ENCODE data around the gene GRM2. TPM values are rescaled to one million over a fixed set of nuclear protein-coding genes. Genes with fewer than 3 reads are reported as not detected.

GRM2 gene
- 1 to 10 TPM in 1 of 2 donors, under 1 TPM in 1; 0.90 to 1.0 TPM for total RNA-seq

DNA sequence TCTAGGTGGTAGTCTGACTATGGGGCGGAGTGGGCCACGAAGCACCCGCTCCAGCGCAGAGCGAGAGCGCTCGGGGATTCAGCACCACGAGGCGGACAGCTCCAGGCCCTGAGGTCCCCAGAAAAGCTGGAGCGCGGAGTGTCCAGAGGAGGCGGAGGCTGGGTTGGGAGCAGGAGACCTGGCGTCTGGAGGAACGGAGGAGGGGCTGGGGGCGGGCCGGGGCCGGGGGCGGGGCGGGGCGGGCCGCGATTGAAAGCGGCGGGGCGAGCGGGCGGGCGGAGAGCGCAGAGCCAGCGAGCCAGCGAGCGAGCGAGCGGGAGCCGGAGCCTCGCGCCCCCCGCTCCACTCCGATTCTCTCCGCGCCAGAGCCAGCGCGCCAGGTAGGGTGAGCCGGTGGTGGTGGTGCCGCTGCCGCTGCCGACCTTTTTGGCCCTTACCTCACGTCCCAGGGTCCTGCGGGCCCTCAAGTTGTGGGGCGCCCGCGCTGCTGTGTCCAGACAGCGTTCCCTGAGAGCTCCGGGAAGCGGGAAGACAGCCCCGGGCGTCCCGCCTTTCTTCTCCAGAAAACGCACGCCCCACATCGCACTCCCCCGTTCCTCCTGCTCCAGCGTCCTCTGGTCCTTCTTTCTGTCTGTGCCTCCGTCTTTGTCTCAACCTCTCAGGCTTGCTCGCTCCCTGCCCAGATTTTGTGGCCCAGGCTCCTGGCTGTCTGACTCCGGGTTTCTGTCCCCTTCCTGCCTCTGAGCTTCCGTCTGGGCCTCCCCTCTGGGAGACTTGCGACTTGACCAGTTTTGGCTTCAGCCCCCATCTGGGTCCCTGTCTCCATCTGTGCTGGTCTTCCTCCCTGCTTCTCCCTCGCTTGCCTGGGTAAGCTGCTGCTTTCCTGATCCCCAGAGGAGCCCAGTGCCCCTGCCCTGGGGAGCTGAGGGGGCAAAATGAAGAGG is at the start of gene GRM2:
GRM2 (plus strand) TSS at position 281 of the 944 bp plus-strand sequence. CDS start 1,916 bp downstream, outside the sequence.
- no peak for ATAC-seq
- no peaks in the 10 kb centered on the region for H3K27me3 Mint-ChIP-seq
- H3K9me3 Mint-ChIP-seq: no peaks in the 10 kb centered on the region
- no peak within 1 kb of the TSS for H3K4me3 Mint-ChIP-seq
- no peak within 1 kb of the TSS for H3K27ac Mint-ChIP-seq
- peak; percentile 55 for DNase-seq (ENCODE audit: low spot score)
- H3K4me1 Mint-ChIP-seq (ENCODE audit: low read depth in 2 of 2): peaks cover 6 to 25% of the 10 kb centered on the region in 2 donors
- H3K36me3 Mint-ChIP-seq: no peaks in the 10 kb centered on the region

- no peaks in the 10 kb centered on the region for H3K4me1 Mint-ChIP-seq (ENCODE audit: low read depth in 2 of 2)
- H3K9me3 Mint-ChIP-seq: no peaks in the 10 kb centered on the region
- ATAC-seq: no peak
- H3K36me3 Mint-ChIP-seq: peaks cover 36% of the 10 kb centered on the region
- H3K27me3 Mint-ChIP-seq: no peaks in the 10 kb centered on the region
- no peak overlapping the region for H3K27ac Mint-ChIP-seq
- DNase-seq (ENCODE audit: low spot score): no peak
- H3K4me3 Mint-ChIP-seq: no peak overlapping the region
Observed at GRCh38 chr3:51657234-51657633, 49.6 kb upstream of the GRM2 start.

DNA sequence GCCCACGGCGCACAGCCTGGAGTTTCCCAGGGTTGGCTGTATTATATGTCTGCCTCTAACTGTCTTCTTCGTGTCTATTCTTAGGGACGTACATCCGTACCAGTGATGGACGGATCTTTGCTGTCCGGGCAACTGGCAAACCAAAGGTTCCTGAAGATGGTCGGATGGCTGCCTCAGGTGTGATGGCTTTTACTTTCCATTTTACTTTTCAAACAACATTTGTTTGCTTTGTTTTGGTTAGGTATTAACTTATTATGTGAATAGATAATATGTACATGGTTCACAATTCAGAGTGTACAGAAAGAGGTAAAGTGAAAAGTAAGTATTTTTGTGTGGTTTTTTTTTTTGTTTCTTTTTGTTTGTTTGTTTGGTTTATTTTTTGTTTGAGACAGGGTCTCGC is 46.9 kb upstream of the GRM2 start:
- Mint-ChIP-seq H3K27me3 (no peaks in the 10 kb centered on the region), H3K4me1 (ENCODE audit: low read depth in 2 of 2) (no peaks in the 10 kb centered on the region), H3K27ac (no peak overlapping the region), H3K4me3 (no peak overlapping the region), H3K36me3 (peaks cover 34% of the 10 kb centered on the region), H3K9me3 (no peaks in the 10 kb centered on the region)
- ATAC-seq (no peak), DNase-seq (ENCODE audit: low spot score) (no peak)

DNA sequence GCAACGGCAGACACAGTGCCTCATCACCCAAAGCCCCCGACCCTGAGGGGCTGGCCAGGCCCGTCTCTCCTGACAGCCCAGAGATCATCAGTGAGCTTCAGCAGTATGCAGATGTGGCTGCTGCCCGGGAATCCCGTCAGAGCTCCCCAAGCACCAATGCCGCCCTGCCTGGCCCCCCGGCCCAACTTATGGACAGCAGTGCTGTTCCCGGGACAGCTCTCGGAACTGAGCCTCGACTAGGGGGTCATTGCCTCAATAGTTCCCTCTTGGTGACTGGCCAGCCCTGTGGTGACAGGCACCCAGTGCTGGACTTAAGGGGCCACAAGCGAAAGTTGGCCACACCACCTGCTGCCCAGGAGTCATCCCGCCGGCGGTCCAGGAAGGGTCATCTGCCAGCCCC is 44.4 kb upstream of the GRM2 start:
- DNase-seq (ENCODE audit: low spot score) (no peak), ATAC-seq (no peak)
- Mint-ChIP-seq H3K27me3 (no peaks in the 10 kb centered on the region), H3K9me3 (no peaks in the 10 kb centered on the region), H3K4me1 (ENCODE audit: low read depth in 2 of 2) (no peaks in the 10 kb centered on the region), H3K27ac (no peak overlapping the region), H3K4me3 (no peak overlapping the region), H3K36me3 (peaks cover 28% of the 10 kb centered on the region)

- no peaks in the 10 kb centered on the region for H3K36me3 Mint-ChIP-seq
- no peaks in the 10 kb centered on the region for H3K9me3 Mint-ChIP-seq
- no peaks in the 10 kb centered on the region for H3K27me3 Mint-ChIP-seq
- H3K4me3 Mint-ChIP-seq: no peak overlapping the region
- H3K27ac Mint-ChIP-seq: peak overlapping the region; percentile 52 to 54
- DNase-seq (ENCODE audit: low spot score): no peak
- no peak for ATAC-seq
- peaks cover 39 to 42% of the 10 kb centered on the region in 2 donors for H3K4me1 Mint-ChIP-seq (ENCODE audit: low read depth in 2 of 2)
Observed at GRCh38 chr3:51668756-51669155, 38.1 kb upstream of the GRM2 start.

- DNase-seq (ENCODE audit: low spot score) (peak; percentile 85), ATAC-seq (no peak)
- Mint-ChIP-seq H3K36me3 (no peaks in the 10 kb centered on the region), H3K4me3 (peak overlapping the region; percentile 93), H3K27ac (peak overlapping the region; percentile 52 to 54), H3K4me1 (ENCODE audit: low read depth in 2 of 2) (peaks cover 39 to 46% of the 10 kb centered on the region in 2 donors), H3K27me3 (no peaks in the 10 kb centered on the region), H3K9me3 (no peaks in the 10 kb centered on the region)
Observed at GRCh38 chr3:51669241-51670052, 37.4 kb upstream of the GRM2 start.

GRCh38 chr3:51670053-51670822 is 36.6 kb upstream of the GRM2 start:
- ATAC-seq (no peak), DNase-seq (ENCODE audit: low spot score) (no peak)
- H3K27me3 Mint-ChIP-seq: no peaks in the 10 kb centered on the region

DNA sequence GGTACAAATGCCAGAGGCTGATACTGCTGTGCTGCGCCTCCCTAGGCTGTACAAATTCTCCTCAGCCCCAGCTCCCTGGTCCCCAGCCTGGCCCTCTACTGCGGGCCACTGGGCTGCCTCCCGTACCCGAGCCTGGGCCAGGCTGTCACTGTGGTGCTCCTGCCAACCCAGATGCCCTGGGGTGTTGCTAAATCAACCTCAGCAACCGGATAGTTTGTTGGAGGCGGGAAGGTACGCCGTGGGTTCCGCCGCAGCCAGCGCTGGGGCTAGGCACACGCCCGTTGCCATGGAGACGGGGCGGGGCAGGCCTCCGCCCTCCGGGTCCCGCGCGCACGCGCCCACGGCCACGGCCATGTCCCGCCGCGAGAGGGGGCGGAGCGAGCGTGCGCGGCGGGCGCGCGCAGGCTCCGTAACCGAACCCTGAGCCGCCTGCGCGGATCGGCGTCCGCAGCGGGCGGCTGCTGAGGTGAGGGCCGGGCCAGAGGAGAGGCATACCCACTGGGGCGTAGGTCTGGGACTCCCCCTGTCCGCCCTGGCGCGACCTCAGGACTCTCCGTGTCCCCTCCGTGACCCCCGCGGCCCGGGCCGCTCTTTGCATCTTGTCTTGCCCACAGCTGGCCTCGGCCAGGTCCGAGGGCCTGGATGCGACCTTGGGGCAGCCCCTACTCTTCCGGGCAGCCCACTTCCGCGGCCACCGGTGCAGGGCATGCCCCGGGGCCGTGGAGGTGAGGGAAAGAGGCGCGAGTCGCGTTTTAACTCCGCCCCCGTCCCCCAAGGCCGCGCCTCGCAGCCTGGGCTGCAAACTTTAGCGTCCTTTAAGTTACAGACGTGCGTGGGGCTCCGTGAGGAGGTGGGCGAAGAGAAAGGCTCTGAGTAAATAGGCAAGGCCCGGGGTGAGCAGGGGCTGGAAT is 35.8 kb upstream of the GRM2 start, which contains the start of gene TEX264:
TEX264 (plus strand) TSS at position 430 of the 911 bp plus-strand sequence. CDS start 3,053 bp downstream, outside the sequence.
- ATAC-seq (peak; percentile 90 to 92), DNase-seq (ENCODE audit: low spot score) (peak; percentile 95)
- Mint-ChIP-seq H3K36me3 (peaks cover 5% of the 10 kb centered on the region), H3K27ac (peak within 1 kb of the TSS; percentile 88 to 89), H3K4me1 (ENCODE audit: low read depth in 2 of 2) (peaks cover 54 to 62% of the 10 kb centered on the region in 2 donors), H3K4me3 (peak within 1 kb of the TSS; percentile 93), H3K9me3 (no peaks in the 10 kb centered on the region), H3K27me3 (no peaks in the 10 kb centered on the region)

More at GRCh38 chr3:51670053-51670822, 36.6 kb upstream of the GRM2 start:
- H3K4me3 Mint-ChIP-seq: peak overlapping the region; percentile 93
- no peaks in the 10 kb centered on the region for H3K9me3 Mint-ChIP-seq
- peaks cover 46 to 54% of the 10 kb centered on the region in 2 donors for H3K4me1 Mint-ChIP-seq (ENCODE audit: low read depth in 2 of 2)
- peak overlapping the region in 1 of 2 donors; percentile 54 for H3K27ac Mint-ChIP-seq
- no peaks in the 10 kb centered on the region for H3K36me3 Mint-ChIP-seq

DNA sequence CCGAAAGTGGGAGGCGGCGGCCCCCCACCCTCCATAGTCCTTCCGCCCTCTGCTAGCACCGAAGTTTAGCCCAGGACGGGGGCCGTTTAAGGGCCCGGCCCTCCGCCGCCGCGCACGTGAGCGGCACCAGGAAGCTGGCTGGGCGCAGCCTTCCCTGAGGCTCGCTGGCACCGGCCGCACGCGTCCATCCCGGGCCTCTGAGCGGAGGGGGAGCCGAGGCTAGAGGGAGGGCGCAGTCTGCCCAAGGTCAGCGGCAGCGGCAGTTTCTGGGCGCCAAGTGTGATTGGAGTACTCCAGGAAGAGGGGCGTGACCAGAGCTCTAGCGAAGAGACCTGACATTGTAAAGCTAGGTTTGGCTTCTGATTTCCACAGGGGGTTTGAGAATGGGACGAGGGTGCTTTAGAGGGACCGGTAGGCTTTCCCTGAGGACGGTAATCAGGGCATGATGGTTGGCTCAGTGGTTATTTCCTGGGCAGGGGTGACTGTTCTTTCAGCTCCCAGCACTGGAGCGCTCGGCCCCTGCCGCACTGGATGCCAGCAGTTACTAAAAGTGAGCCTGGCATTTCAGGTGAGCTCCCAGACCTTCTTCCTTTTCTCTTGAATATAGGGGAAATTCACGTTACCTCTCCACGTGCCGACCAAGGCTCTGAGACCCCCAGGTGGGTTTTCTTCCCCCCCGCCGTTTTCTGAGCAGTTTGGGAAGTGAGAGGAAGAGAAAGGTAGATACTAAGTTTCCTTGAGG is 35.0 kb upstream of the GRM2 start:
- Mint-ChIP-seq H3K27me3 (no peaks in the 10 kb centered on the region), H3K36me3 (peaks cover 5% of the 10 kb centered on the region), H3K4me1 (ENCODE audit: low read depth in 2 of 2) (peaks cover 56 to 70% of the 10 kb centered on the region in 2 donors), H3K4me3 (peak overlapping the region; percentile 93), H3K9me3 (no peaks in the 10 kb centered on the region), H3K27ac (peak overlapping the region; percentile 88 to 89)
- ATAC-seq: peak; percentile 55 to 58
- DNase-seq (ENCODE audit: low spot score): peak; percentile 69

DNA sequence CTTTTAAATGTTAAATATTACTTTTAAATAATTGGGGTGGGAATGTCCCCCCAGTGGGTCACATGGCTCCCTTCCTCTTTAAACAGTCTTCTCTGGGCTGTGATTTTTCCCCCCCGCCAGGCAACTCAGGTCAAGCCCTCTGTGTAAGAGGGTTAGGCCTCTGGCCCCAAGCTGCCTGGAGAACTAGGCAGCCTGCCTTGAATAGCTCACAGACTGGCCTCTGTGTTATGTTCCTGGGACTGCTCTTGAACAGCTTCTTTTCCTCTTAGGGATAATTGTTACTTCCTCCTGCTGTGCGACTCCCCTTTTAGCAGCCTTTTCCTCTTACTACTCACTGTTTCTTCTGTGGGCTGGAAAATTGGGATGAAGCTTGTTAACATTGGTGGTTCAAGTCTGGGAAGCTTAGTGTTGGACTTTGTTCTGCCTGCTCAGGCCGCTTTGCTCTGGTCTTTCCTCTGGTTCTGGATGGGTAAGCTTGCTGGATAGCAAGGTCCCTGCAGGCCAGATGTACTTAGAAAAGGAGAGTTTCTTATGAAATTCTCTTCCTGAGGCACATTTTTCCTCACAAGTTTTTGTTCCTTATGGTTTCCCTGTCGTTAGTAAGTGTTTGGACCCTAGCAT is 33.6 kb upstream of the GRM2 start:
- Mint-ChIP-seq H3K27me3 (no peaks in the 10 kb centered on the region), H3K27ac (peak overlapping the region; percentile 11 to 88), H3K9me3 (no peaks in the 10 kb centered on the region), H3K36me3 (peaks cover 5% of the 10 kb centered on the region), H3K4me1 (ENCODE audit: low read depth in 2 of 2) (peaks cover 65 to 75% of the 10 kb centered on the region in 2 donors), H3K4me3 (peak overlapping the region; percentile 47)
- ATAC-seq (no peak), DNase-seq (ENCODE audit: low spot score) (no peak)

DNA sequence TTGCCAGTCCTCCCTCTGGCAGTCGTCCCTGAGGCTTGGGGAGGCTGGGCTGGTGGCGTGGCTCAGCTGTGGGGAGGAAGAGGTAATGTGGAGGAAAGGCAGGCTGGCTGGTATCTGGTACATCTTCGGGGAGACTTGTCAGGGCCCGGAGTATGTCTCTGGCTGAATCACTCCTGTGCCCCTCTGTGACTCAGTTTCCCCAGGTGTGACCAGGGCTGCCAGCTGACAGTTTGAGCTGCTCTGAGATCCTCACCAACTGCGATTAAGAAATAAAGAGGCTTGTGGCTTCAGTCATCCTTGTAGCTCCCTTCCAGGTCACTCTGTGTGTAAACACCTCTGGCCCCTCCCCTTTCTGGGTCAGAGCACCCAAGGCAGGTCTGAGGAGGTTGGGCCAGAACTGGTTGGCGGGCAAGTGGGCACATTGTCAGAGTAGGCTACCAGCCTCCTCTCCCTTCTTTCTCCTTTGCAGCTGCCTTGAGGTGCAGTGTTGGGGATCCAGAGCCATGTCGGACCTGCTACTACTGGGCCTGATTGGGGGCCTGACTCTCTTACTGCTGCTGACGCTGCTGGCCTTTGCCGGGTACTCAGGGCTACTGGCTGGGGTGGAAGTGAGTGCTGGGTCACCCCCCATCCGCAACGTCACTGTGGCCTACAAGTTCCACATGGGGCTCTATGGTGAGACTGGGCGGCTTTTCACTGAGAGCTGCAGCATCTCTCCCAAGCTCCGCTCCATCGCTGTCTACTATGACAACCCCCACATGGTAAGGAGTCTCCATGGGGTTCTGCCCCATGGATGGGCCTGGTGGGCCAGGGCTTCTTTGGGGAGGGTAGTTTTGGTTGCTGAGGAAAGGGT is 32.8 kb upstream of the GRM2 start:
- H3K27me3 Mint-ChIP-seq: no peaks in the 10 kb centered on the region
- peaks cover 66 to 70% of the 10 kb centered on the region in 2 donors for H3K4me1 Mint-ChIP-seq (ENCODE audit: low read depth in 2 of 2)
- peak overlapping the region; percentile 47 for H3K4me3 Mint-ChIP-seq
- H3K9me3 Mint-ChIP-seq: no peaks in the 10 kb centered on the region
- no peak for ATAC-seq
- H3K36me3 Mint-ChIP-seq: peaks cover 5% of the 10 kb centered on the region
- no peak for DNase-seq (ENCODE audit: low spot score)
- H3K27ac Mint-ChIP-seq: peak overlapping the region; percentile 11 to 88
